GM21529 (cell line): Measurements from ENCODE around the gene REXO1.

Experiments
- ATAC-seq: cut with Tn5 transposase; IDR thresholded peaks from one replicate; pipeline ENCODE4 v1.9.1; 2021; ENCODE audit not compliant: unreplicated experiment

REXO1 gene

GRCh38 chr19:1836458-1837221 lies 11.6 kb downstream of the REXO1 start:
- ATAC-seq: no peak

- no peak for ATAC-seq
Measured at GRCh38 chr19:1833540-1833939, 14.7 kb downstream of the REXO1 start.

- no peak for ATAC-seq
Measured at GRCh38 chr19:1832046-1832663, 16.1 kb downstream of the REXO1 start.

GRCh38 chr19:1830978-1831377 lies 17.3 kb downstream of the REXO1 start:
- no peak for ATAC-seq

GRCh38 chr19:1830568-1830967 lies 17.7 kb downstream of the REXO1 start:
- ATAC-seq: no peak

GRCh38 chr19:1829958-1830357 lies 18.3 kb downstream of the REXO1 start:
- ATAC-seq: no peak

- ATAC-seq: no peak
Measured at GRCh38 chr19:1828279-1829238, 19.7 kb downstream of the REXO1 start.

GRCh38 chr19:1827566-1828278 lies 20.6 kb downstream of the REXO1 start:
- ATAC-seq: no peak

- no peak for ATAC-seq
Measured at GRCh38 chr19:1826557-1827521, 21.4 kb downstream of the REXO1 start.

GRCh38 chr19:1825909-1826556 lies 22.2 kb downstream of the REXO1 start:
- no peak for ATAC-seq

- ATAC-seq: no peak
Measured at GRCh38 chr19:1824252-1824622, 24.0 kb downstream of the REXO1 start.

- no peak for ATAC-seq
Measured at GRCh38 chr19:1823539-1824251, 24.6 kb downstream of the REXO1 start.

GRCh38 chr19:1823020-1823419 lies 25.3 kb downstream of the REXO1 start:
- no peak for ATAC-seq

- no peak for ATAC-seq
Measured at GRCh38 chr19:1822210-1822609, 26.1 kb downstream of the REXO1 start.

- ATAC-seq: no peak
Measured at GRCh38 chr19:1819341-1820255, 28.7 kb downstream of the REXO1 start.

GRCh38 chr19:1818549-1819195 lies 29.6 kb downstream of the REXO1 start:
- ATAC-seq: no peak

GRCh38 chr19:1817553-1818179 lies 30.6 kb downstream of the REXO1 start:
- no peak for ATAC-seq
